ENCODE data around the gene RNF141. TPM values are rescaled to one million over a fixed set of nuclear protein-coding genes. Genes with fewer than 3 reads are reported as not detected.
A peak's percentile ranks its signal among the peaks of the same experiment; 100 is the strongest.

Gene RNF141, protein sequence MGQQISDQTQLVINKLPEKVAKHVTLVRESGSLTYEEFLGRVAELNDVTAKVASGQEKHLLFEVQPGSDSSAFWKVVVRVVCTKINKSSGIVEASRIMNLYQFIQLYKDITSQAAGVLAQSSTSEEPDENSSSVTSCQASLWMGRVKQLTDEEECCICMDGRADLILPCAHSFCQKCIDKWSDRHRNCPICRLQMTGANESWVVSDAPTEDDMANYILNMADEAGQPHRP
- total RNA-seq (2021) (23.2 to 24.8 TPM (median 23.9 TPM) in 3 replicates), Bru-seq, nascent RNA (percentile 79 among the genes with signal in this experiment)
- long read RNA-seq, experiment 1, full-length matches to known transcripts = 134 of 143 reads
- long read RNA-seq, experiment 1, partial matches to known transcripts = 5 of 143 reads
- long read RNA-seq, experiment 1, other reads (novel, unspliced or antisense) = 4 of 143 reads
- long read RNA-seq, experiment 2, full-length matches to known transcripts = 44 of 54 reads
- long read RNA-seq, experiment 2, partial matches to known transcripts = 6 of 54 reads
- long read RNA-seq, experiment 2, other reads (novel, unspliced or antisense) = 4 of 54 reads
- long read RNA-seq, experiment 3, full-length matches to known transcripts = 52 of 54 reads
- long read RNA-seq, experiment 3, partial matches to known transcripts = 1 of 54 reads
- long read RNA-seq, experiment 3, other reads (novel, unspliced or antisense) = 1 of 54 reads

DNA sequence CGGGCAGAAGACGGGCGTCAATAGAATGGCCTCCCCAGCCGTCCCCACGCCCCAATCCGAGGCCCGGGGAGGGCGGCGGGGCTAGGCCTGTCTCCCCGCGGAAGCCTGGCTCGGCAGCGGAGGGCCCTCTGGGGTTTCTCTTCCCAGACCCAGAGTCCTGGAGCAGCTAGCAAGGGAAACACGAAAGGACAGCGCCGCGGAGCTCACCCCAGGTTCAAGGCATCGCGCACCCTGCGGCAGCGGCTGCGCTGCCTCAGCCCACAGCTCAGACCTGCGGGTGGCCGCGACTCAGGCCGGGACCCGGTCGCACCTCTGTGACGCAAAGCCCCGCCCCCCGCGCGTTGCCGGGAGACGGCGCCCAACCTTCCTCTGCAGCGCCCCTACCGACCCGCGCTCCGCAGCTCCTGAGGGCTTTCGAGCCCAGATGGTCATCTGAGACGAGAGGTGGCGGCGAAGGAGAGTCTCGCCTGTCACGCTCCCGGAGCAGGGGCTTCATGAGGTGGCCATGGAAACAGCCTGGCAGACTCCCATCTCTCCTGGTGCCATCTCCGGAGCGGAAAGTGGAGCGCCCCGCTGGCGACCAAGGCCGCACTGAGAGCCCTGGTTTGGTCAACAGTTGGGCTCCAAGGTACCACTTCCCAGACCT, at the start of gene RNF141:
TSS of gene RNF141 (minus strand) at position 273 of the 646 bp plus-strand sequence. CDS start 7,029 bp downstream, outside the sequence.
- peak; percentile 99 for DNase-seq (ENCODE audit: low spot score)
- POLR2A ChIA-PET = interaction anchor here (0.9 to 1.7 kb wide), 6 partner anchors 33 to 268 kb away, joined by 3 to 8 read pairs (median 4); partner anchors contain the start of gene EIF4G2
- Mint-ChIP-seq H3K4me1 (peaks cover 15% of the 10 kb centered on the region), H3K27ac (peak within 1 kb of the TSS; percentile 60), H3K27me3 (ENCODE audit: low read depth) (peaks cover 12% of the 10 kb centered on the region), H3K36me3 (no peaks in the 10 kb centered on the region), H3K4me3 (peak within 1 kb of the TSS; percentile 87), H3K9me3 (no peaks in the 10 kb centered on the region)
- CTCF ChIA-PET = interaction anchor here (0.6 to 2.0 kb wide), 60 partner anchors 9 to 369 kb away, joined by 3 to 15 read pairs (median 4); partner anchors contain the start of genes ADM, AMPD3, CTR9 and IRAG1
- ATAC-seq = peak; percentile 97
- no peak for TF ChIP-seq NR2C2 (CRISPR knock-in tag; IDR thresholded peaks at IDR 0.05)
- TF ChIP-seq, protein P1, sequence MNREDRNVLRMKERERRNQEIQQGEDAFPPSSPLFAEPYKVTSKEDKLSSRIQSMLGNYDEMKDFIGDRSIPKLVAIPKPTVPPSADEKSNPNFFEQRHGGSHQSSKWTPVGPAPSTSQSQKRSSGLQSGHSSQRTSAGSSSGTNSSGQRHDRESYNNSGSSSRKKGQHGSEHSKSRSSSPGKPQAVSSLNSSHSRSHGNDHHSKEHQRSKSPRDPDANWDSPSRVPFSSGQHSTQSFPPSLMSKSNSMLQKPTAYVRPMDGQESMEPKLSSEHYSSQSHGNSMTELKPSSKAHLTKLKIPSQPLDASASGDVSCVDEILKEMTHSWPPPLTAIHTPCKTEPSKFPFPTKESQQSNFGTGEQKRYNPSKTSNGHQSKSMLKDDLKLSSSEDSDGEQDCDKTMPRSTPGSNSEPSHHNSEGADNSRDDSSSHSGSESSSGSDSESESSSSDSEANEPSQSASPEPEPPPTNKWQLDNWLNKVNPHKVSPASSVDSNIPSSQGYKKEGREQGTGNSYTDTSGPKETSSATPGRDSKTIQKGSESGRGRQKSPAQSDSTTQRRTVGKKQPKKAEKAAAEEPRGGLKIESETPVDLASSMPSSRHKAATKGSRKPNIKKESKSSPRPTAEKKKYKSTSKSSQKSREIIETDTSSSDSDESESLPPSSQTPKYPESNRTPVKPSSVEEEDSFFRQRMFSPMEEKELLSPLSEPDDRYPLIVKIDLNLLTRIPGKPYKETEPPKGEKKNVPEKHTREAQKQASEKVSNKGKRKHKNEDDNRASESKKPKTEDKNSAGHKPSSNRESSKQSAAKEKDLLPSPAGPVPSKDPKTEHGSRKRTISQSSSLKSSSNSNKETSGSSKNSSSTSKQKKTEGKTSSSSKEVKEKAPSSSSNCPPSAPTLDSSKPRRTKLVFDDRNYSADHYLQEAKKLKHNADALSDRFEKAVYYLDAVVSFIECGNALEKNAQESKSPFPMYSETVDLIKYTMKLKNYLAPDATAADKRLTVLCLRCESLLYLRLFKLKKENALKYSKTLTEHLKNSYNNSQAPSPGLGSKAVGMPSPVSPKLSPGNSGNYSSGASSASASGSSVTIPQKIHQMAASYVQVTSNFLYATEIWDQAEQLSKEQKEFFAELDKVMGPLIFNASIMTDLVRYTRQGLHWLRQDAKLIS (CRISPR knock-in tag; IDR thresholded peaks at IDR 0.05; ENCODE audit: borderline replicate concordance) = peak; percentile 78; the same call in 1 of the 2 replicates
- TF ChIP-seq ATF1 (CRISPR knock-in tag; IDR thresholded peaks at IDR 0.05) = peak; percentile 74; the same call in 1 of the 2 replicates
- peak; percentile 98 for TF ChIP-seq CREM (CRISPR knock-in tag; IDR thresholded peaks at IDR 0.05)
- TF ChIP-seq, protein P2, sequence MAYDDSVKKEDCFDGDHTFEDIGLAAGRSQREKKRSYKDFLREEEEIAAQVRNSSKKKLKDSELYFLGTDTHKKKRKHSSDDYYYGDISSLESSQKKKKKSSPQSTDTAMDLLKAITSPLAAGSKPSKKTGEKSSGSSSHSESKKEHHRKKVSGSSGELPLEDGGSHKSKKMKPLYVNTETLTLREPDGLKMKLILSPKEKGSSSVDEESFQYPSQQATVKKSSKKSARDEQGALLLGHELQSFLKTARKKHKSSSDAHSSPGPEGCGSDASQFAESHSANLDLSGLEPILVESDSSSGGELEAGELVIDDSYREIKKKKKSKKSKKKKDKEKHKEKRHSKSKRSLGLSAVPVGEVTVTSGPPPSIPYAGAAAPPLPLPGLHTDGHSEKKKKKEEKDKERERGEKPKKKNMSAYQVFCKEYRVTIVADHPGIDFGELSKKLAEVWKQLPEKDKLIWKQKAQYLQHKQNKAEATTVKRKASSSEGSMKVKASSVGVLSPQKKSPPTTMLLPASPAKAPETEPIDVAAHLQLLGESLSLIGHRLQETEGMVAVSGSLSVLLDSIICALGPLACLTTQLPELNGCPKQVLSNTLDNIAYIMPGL (CRISPR knock-in tag; IDR thresholded peaks at IDR 0.05) = peak; percentile 99
- 0 out of 2 replicates have a peak, but pooled peaks have one; percentile 31 for TF ChIP-seq ZNF263 (CRISPR knock-in tag; IDR thresholded peaks at IDR 0.05; ENCODE audit: low read depth)
- TF ChIP-seq, protein P3, sequence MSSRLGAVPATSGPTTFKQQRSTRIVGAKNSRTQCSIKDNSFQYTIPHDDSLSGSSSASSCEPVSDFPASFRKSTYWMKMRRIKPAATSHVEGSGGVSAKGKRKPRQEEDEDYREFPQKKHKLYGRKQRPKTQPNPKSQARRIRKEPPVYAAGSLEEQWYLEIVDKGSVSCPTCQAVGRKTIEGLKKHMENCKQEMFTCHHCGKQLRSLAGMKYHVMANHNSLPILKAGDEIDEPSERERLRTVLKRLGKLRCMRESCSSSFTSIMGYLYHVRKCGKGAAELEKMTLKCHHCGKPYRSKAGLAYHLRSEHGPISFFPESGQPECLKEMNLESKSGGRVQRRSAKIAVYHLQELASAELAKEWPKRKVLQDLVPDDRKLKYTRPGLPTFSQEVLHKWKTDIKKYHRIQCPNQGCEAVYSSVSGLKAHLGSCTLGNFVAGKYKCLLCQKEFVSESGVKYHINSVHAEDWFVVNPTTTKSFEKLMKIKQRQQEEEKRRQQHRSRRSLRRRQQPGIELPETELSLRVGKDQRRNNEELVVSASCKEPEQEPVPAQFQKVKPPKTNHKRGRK (CRISPR knock-in tag; IDR thresholded peaks at IDR 0.05; ENCODE audit: borderline replicate concordance) = no peak
- no peak for TF ChIP-seq ESRRA (CRISPR knock-in tag; IDR thresholded peaks at IDR 0.05; ENCODE audit: borderline replicate concordance)
- 0 out of 2 replicates have a peak, but pooled peaks have one; percentile 47 for TF ChIP-seq ZNF317 (CRISPR knock-in tag; IDR thresholded peaks at IDR 0.05; ENCODE audit: borderline replicate concordance, low read depth)
- TF ChIP-seq, protein P4, sequence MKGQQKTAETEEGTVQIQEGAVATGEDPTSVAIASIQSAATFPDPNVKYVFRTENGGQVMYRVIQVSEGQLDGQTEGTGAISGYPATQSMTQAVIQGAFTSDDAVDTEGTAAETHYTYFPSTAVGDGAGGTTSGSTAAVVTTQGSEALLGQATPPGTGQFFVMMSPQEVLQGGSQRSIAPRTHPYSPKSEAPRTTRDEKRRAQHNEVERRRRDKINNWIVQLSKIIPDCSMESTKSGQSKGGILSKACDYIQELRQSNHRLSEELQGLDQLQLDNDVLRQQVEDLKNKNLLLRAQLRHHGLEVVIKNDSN (CRISPR knock-in tag; IDR thresholded peaks at IDR 0.05) = 0 out of 2 replicates have a peak, but pooled peaks have one; percentile 6
- 0 out of 2 replicates have a peak, but pooled peaks have one; percentile 36 for TF ChIP-seq NFE2L1 (CRISPR knock-in tag; IDR thresholded peaks at IDR 0.05)
- TF ChIP-seq, protein P5, sequence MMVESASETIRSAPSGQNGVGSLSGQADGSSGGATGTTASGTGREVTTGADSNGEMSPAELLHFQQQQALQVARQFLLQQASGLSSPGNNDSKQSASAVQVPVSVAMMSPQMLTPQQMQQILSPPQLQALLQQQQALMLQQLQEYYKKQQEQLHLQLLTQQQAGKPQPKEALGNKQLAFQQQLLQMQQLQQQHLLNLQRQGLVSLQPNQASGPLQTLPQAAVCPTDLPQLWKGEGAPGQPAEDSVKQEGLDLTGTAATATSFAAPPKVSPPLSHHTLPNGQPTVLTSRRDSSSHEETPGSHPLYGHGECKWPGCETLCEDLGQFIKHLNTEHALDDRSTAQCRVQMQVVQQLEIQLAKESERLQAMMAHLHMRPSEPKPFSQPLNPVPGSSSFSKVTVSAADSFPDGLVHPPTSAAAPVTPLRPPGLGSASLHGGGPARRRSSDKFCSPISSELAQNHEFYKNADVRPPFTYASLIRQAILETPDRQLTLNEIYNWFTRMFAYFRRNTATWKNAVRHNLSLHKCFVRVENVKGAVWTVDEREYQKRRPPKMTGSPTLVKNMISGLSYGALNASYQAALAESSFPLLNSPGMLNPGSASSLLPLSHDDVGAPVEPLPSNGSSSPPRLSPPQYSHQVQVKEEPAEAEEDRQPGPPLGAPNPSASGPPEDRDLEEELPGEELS (CRISPR knock-in tag; IDR thresholded peaks at IDR 0.05) = peak; percentile 76; the same call in 1 of the 2 replicates
- TF ChIP-seq, protein P6, sequence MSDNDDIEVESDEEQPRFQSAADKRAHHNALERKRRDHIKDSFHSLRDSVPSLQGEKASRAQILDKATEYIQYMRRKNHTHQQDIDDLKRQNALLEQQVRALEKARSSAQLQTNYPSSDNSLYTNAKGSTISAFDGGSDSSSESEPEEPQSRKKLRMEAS (CRISPR knock-in tag; IDR thresholded peaks at IDR 0.05) = peak; percentile 84
- TF ChIP-seq, protein P7, sequence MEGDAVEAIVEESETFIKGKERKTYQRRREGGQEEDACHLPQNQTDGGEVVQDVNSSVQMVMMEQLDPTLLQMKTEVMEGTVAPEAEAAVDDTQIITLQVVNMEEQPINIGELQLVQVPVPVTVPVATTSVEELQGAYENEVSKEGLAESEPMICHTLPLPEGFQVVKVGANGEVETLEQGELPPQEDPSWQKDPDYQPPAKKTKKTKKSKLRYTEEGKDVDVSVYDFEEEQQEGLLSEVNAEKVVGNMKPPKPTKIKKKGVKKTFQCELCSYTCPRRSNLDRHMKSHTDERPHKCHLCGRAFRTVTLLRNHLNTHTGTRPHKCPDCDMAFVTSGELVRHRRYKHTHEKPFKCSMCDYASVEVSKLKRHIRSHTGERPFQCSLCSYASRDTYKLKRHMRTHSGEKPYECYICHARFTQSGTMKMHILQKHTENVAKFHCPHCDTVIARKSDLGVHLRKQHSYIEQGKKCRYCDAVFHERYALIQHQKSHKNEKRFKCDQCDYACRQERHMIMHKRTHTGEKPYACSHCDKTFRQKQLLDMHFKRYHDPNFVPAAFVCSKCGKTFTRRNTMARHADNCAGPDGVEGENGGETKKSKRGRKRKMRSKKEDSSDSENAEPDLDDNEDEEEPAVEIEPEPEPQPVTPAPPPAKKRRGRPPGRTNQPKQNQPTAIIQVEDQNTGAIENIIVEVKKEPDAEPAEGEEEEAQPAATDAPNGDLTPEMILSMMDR (IDR thresholded peaks at IDR 0.05) = peak; percentile 31; the same call in 1 of the 2 replicates
- TF ChIP-seq EMX1 (CRISPR knock-in tag; IDR thresholded peaks at IDR 0.05) = no peak
- TF ChIP-seq, protein P8, sequence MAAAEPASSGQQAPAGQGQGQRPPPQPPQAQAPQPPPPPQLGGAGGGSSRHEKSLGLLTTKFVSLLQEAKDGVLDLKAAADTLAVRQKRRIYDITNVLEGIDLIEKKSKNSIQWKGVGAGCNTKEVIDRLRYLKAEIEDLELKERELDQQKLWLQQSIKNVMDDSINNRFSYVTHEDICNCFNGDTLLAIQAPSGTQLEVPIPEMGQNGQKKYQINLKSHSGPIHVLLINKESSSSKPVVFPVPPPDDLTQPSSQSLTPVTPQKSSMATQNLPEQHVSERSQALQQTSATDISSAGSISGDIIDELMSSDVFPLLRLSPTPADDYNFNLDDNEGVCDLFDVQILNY (CRISPR knock-in tag; IDR thresholded peaks at IDR 0.05) = 0 out of 2 replicates have a peak, but pooled peaks have one; percentile 52
- TF ChIP-seq, protein P9, sequence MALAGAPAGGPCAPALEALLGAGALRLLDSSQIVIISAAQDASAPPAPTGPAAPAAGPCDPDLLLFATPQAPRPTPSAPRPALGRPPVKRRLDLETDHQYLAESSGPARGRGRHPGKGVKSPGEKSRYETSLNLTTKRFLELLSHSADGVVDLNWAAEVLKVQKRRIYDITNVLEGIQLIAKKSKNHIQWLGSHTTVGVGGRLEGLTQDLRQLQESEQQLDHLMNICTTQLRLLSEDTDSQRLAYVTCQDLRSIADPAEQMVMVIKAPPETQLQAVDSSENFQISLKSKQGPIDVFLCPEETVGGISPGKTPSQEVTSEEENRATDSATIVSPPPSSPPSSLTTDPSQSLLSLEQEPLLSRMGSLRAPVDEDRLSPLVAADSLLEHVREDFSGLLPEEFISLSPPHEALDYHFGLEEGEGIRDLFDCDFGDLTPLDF (CRISPR knock-in tag; IDR thresholded peaks at IDR 0.05) = 0 out of 2 replicates have a peak, but pooled peaks have one; percentile 43
- peak; percentile 85; the same call in 1 of the 2 replicates for TF ChIP-seq CBFB (CRISPR knock-in tag; IDR thresholded peaks at IDR 0.05; ENCODE audit: low read depth)

Measured in WTC11 (cell line).